CD4-positive, alpha-beta T cell (primary cell): ENCODE data around the gene PTPRD. TPM values are rescaled to one million over a fixed set of nuclear protein-coding genes. Genes with fewer than 3 reads are reported as not detected.

Source experiments
- ATAC-seq: fragments of 200-7000 bp; cut with Tn5 transposase; one replicate; pipeline ENCODE4 v1.10.0; 2022; ENCODE audit warnings: mild to moderate bottlenecking; ENCODE audit not compliant: poor library complexity
- CTCF ChIA-PET: fragments of 350-600 bp; sonication (Branson Sonifier 250); formaldehyde crosslinking; loops from one replicate; lab custom pipeline; 2021; ENCODE audit warnings: antibody characterized with exemption, inconsistent platforms; lab: Charles Lee
- POLR2A ChIA-PET: fragments of 350-600 bp; sonication (Branson Sonifier 250); formaldehyde crosslinking; loops from one replicate; lab custom pipeline; 2021; ENCODE audit warnings: antibody characterized with exemption, inconsistent platforms; lab: Charles Lee
- DNase-seq, 14 experiments: peaks; one replicate each; pipeline ENCODE4 v3.0.0-alpha.2; 2013 to 2020; ENCODE audit warnings: mixed read lengths in 2 of 14
- H3K27ac ChIP-seq, 2 donors: one replicate each; pipeline versions ENCODE4 v1.5.1 to v1.7.0; 2013; ENCODE audit warnings: low read length in 2 of 2, low read depth in 1 of 2, mild to moderate bottlenecking in 1 of 2
- H3K27me3 ChIP-seq, 2 experiments: 1 replicate in 1 of 2; 2 replicates in 1 of 2; pipeline versions ENCODE4 v1.6.1 to v1.7.0; 2013; ENCODE audit warnings: low read length in 2 of 2, control low read depth in 1 of 2, mild to moderate bottlenecking in 1 of 2, moderate library complexity in 1 of 2; ENCODE audit not compliant: insufficient read depth in 2 of 2, control insufficient read depth in 1 of 2
- H3K36me3 ChIP-seq: one replicate; pipeline ENCODE4 v1.6.1; 2013; ENCODE audit warnings: low read length, control low read depth; ENCODE audit not compliant: insufficient read depth
- H3K4me1 ChIP-seq: one replicate; pipeline ENCODE4 v1.6.1; 2013; ENCODE audit warnings: low read length, control low read depth; ENCODE audit not compliant: insufficient read depth
- H3K4me3 ChIP-seq: one replicate; pipeline ENCODE4 v1.5.1; 2013; ENCODE audit warnings: mild to moderate bottlenecking, low read length, moderate library complexity
- H3K9me3 ChIP-seq, 2 experiments: 1 replicate in 1 of 2; 2 replicates in 1 of 2; pipeline versions ENCODE4 v1.6.1 to v1.7.0; 2013; ENCODE audit warnings: low read length in 2 of 2, mild to moderate bottlenecking in 2 of 2, control low read depth in 1 of 2, moderate library complexity in 1 of 2; ENCODE audit not compliant: control insufficient read depth in 1 of 2, insufficient read depth in 1 of 2
- H3K27ac Mint-ChIP-seq: one replicate; pipeline ENCODE4 v1.8.0; 2020; ENCODE audit warnings: mixed read lengths
- H3K27me3 Mint-ChIP-seq: one replicate; pipeline ENCODE4 v1.8.0; 2021; ENCODE audit warnings: mixed read lengths
- H3K36me3 Mint-ChIP-seq: one replicate; pipeline ENCODE4 v1.8.0; 2021; ENCODE audit warnings: low read depth, mixed read lengths
- H3K4me1 Mint-ChIP-seq: one replicate; pipeline ENCODE4 v1.8.0; 2021; ENCODE audit warnings: low read depth, mixed read lengths
- H3K4me3 Mint-ChIP-seq: one replicate; pipeline ENCODE4 v1.8.0; 2020; ENCODE audit warnings: mild to moderate bottlenecking, mixed read lengths
- H3K9me3 Mint-ChIP-seq: one replicate; pipeline ENCODE4 v1.8.0; 2020; ENCODE audit warnings: mixed read lengths
- intact Hi-C, 2 experiments: fragments of 100-400 bp; cut with DNase I in 1 of 2; cut with micrococcal nuclease in 1 of 2; formaldehyde crosslinking; loops; one replicate each; pipeline versions ENCODE4 v1.15.1 to v1.9.0; 2023 to 2025; cut with DNase I, micrococcal nuclease
- total RNA-seq, 174 experiments: library from RNA in 2 of 174; stranded (reverse) in 2 of 174; gene quantifications; one replicate each; pipeline ENCODE4 v1.2.3 and lab custom pipeline; 2021 to 2026
- TF ChIP-seq, protein P1 (sequence below): fragments of 200-600 bp; IDR thresholded peaks from one replicate; pipeline ENCODE4 v1.8.0; 2022; ENCODE audit warnings: antibody characterized with exemption, mild to moderate bottlenecking

The PTPRD gene
- total RNA-seq, 2 experiments from 2014 or later = not detected

DNA sequence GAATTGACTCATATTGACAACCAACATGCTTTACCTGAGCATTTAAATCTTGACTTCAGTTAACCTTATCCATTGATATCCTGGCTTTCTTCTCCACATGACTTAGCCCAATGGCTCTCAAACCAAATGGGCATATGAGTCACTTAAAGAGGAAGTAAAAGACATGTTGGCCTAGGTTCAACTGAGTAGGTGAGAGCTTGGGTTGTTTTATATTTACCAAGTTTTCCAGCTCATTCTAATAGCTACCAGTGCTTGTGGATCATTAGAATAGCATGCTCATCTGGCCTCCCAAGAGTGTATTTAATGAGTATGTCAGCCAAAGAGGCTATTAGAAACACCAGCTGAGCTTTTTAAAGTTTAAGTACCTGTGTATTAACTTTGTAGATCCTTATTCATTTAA is 1049.0 kb downstream of the PTPRD start:
- H3K27me3 Mint-ChIP-seq = no peaks in the 10 kb centered on the region
- no peak overlapping the region for H3K27ac Mint-ChIP-seq
- ChIA-PET CTCF (interaction anchor here (0.8 kb wide), 1 partner anchor 11 kb away, joined by 3 read pairs; no protein-coding TSS in a partner anchor), POLR2A (no interaction called here)
- no peaks in the 10 kb centered on the region for H3K36me3 Mint-ChIP-seq
- H3K4me3 Mint-ChIP-seq = no peak overlapping the region
- no peak overlapping the region for H3K4me3 ChIP-seq
- no peaks in the 10 kb centered on the region for H3K4me1 Mint-ChIP-seq
- H3K4me1 ChIP-seq = no peaks in the 10 kb centered on the region
- peaks cover 0 to 13% of the 10 kb centered on the region in 2 experiments for H3K9me3 ChIP-seq
- no peak overlapping the region for H3K27ac ChIP-seq
- no peak for ATAC-seq
- no peaks in the 10 kb centered on the region for H3K27me3 ChIP-seq
- TF ChIP-seq, protein P1, sequence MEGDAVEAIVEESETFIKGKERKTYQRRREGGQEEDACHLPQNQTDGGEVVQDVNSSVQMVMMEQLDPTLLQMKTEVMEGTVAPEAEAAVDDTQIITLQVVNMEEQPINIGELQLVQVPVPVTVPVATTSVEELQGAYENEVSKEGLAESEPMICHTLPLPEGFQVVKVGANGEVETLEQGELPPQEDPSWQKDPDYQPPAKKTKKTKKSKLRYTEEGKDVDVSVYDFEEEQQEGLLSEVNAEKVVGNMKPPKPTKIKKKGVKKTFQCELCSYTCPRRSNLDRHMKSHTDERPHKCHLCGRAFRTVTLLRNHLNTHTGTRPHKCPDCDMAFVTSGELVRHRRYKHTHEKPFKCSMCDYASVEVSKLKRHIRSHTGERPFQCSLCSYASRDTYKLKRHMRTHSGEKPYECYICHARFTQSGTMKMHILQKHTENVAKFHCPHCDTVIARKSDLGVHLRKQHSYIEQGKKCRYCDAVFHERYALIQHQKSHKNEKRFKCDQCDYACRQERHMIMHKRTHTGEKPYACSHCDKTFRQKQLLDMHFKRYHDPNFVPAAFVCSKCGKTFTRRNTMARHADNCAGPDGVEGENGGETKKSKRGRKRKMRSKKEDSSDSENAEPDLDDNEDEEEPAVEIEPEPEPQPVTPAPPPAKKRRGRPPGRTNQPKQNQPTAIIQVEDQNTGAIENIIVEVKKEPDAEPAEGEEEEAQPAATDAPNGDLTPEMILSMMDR = no peak
- no peaks in the 10 kb centered on the region for H3K36me3 ChIP-seq
- DNase-seq = no peak
- intact Hi-C loops = no loop called here
- no peaks in the 10 kb centered on the region for H3K9me3 Mint-ChIP-seq

DNA sequence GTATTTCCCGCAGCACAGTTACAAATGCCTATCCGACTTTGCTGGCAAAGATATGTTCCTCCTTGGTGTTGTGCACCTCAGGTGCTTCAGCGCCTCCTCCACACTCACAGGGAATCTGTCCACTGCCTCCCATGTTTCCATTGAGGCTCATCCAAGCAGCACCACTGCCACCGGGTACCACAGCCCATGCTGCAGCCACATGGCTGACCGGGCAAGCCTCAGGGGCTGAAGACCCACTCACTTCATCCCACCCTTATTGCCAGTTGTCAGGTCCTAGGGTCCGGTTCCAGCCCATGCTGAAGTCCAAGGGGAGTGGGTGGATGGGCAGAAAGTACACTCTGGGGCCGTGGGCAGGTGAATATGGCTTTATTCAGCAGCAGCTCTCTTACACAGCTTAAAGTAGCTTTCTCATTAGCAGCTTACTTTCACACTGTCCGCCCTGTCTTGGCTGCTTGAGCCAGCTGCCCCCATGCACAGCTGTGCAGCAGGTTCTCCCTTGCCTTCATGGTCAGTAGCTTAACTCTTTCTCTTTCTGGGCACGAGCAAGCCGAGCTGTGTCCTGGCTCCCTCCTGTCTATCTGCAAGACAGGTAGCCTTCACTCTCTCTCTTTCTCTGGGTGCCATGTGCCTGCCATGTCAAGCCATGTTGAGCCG is 1052.3 kb downstream of the PTPRD start:
- POLR2A ChIA-PET = no interaction called here
- no peak overlapping the region for H3K27ac ChIP-seq
- intact Hi-C loops = no loop called here

DNA sequence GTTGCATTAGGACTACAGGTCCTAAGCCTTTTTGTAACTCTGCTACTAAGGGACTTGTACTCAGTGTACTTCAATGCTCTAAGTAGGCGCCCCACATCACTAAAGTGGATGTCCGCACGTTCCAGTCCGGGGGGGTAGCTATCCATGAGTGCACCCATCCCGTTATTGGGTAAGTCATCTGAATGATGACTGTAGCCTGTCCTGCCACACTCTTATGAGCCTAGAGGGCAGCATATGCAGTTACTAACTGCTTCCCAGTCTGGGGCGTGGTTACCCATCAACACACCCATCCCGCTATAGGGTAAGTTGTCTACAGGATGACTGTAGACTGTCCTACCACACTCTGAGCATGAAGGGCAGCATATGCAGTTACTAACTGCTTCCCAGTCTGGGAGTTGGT is 1053.9 kb downstream of the PTPRD start:
- CTCF ChIA-PET = no interaction called here
- H3K4me3 Mint-ChIP-seq = no peak overlapping the region

More for the DNA sequence above, 1052.3 kb downstream of the PTPRD start:
- H3K9me3 Mint-ChIP-seq = no peaks in the 10 kb centered on the region
- H3K27me3 Mint-ChIP-seq = no peaks in the 10 kb centered on the region
- H3K27ac Mint-ChIP-seq = no peak overlapping the region
- no peaks in the 10 kb centered on the region for H3K4me1 Mint-ChIP-seq
- no peak overlapping the region for H3K4me3 ChIP-seq
- no peaks in the 10 kb centered on the region for H3K27me3 ChIP-seq
- CTCF ChIA-PET = no interaction called here
- H3K9me3 ChIP-seq = peaks cover 0 to 18% of the 10 kb centered on the region in 2 experiments
- no peak for ATAC-seq
- DNase-seq = no peak
- H3K4me3 Mint-ChIP-seq = no peak overlapping the region
- TF ChIP-seq, protein P1 = no peak
- H3K4me1 ChIP-seq = no peaks in the 10 kb centered on the region
- H3K36me3 Mint-ChIP-seq = no peaks in the 10 kb centered on the region
- H3K36me3 ChIP-seq = no peaks in the 10 kb centered on the region

More for the DNA sequence above, 1053.9 kb downstream of the PTPRD start:
- H3K27me3 ChIP-seq = no peaks in the 10 kb centered on the region
- no peak overlapping the region for H3K27ac ChIP-seq
- Mint-ChIP-seq H3K27me3 (no peaks in the 10 kb centered on the region), H3K4me1 (no peaks in the 10 kb centered on the region), H3K27ac (no peak overlapping the region), H3K36me3 (no peaks in the 10 kb centered on the region), H3K9me3 (no peaks in the 10 kb centered on the region)
- DNase-seq (no peak), ATAC-seq (no peak)
- H3K36me3 ChIP-seq = no peaks in the 10 kb centered on the region
- H3K9me3 ChIP-seq = peaks cover 0 to 18% of the 10 kb centered on the region in 2 experiments
- TF ChIP-seq, protein P1 = no peak
- POLR2A ChIA-PET = no interaction called here
- intact Hi-C loops = no loop called here
- no peaks in the 10 kb centered on the region for H3K4me1 ChIP-seq
- H3K4me3 ChIP-seq = no peak overlapping the region
